Fibroblast of pulmonary artery (primary cell): ENCODE measurements around the gene WDR75.

Experiments
- DNase-seq: peaks from one replicate; pipeline ENCODE4 v3.0.0-alpha.2; 2010; ENCODE audit warnings: low read depth
- H3K4me3 ChIP-seq: replicated peaks from 2 replicates; pipeline ENCODE4 v1.5.1; 2011; ENCODE audit warnings: low read depth, mild to moderate bottlenecking, control low read depth, low read length, moderate library complexity
- CTCF ChIP-seq: IDR thresholded peaks from 2 replicates; pipeline ENCODE4 v1.5.1; 2011; ENCODE audit warnings: mild to moderate bottlenecking, control low read depth, low read length, inconsistent platforms; ENCODE audit errors: missing control alignments

Gene WDR75

DNA sequence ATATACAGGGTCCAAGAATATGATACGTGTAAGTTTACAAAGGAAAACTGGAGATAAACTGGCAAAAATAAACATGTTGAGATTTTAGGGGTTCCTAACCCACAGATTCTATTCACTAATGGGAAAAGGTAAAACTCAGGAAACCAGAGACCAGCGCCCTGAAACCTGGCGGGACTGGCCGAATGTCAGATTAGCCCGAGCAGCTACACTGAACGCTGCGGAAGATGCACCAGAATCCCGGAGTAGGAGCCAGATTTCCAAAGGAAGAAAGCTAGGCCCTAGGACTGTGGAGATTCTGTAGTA is 679 bp upstream of the WDR75 start:
- TF ChIP-seq CTCF = no peak
- no peak for DNase-seq
- H3K4me3 ChIP-seq = peak overlapping the region; percentile 66

- TF ChIP-seq CTCF = no peak
- DNase-seq = no peak
- H3K4me3 ChIP-seq = peak overlapping the region; percentile 66
Measured at GRCh38 chr2:189441709-189442074, 418 bp downstream of the WDR75 start.

DNA sequence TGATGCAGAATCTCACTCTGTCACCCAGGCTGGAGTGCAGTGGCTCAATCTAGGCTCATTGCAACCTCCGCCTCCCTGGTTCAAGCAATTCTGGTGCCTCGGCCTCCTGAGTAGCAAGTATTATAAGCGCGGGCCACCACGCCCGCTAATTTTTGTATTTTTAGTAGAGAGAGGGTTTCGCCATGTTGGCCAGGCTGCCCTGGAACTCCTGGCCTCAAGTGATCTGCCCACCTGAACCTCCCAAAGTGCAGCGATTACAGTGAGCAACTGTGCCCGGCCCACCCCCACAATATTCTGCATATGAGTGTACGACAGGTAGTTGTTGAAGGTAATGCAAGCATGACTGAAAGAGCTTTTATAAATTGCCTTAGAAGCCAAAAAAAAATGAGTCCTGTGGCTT is 1.2 kb downstream of the WDR75 start:
- no peak for DNase-seq
- H3K4me3 ChIP-seq = peak overlapping the region; percentile 66
- TF ChIP-seq CTCF = no peak

DNA sequence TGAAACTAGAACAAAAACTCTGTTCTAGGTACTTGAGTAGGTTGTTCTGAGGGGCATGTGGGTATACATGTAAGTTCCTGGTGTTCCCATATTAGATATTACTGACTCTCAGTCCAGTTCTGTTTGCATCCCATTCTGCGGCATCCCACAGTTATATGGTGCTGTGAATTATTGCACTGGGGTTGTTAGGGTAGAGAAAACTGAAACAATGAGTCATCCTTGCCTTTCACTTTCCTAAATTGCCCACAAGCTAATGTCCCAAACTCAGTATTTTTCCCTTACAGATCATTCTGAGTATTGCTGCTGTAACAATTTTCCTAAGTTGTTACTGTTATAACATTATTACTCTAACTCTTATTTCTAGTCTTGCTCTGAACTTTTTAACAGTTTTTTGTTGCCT is 3.0 kb downstream of the WDR75 start:
- no peak for TF ChIP-seq CTCF
- H3K4me3 ChIP-seq = no peak overlapping the region
- peak; percentile 11 for DNase-seq

DNA sequence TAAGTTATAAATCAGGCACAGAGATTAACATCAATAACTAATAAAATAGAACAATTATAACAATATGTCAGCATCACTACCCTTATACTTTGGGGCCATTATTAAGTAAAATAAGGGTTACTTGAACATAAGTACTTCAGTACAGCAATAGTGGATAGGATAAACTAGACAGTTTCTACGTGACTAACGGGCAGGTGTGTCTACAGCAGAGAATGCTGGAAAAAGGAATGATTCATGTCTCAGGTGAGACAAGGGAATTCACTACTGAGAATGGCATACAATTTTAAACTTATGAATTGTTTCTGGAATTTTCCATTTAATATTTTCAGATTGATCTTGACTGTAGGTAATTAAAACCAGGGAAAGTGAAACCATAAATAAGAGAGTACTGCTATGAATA is 5.5 kb downstream of the WDR75 start:
- no peak for DNase-seq
- TF ChIP-seq CTCF = no peak
- no peak overlapping the region for H3K4me3 ChIP-seq

- no peak overlapping the region for H3K4me3 ChIP-seq
- no peak for TF ChIP-seq CTCF
- no peak for DNase-seq
Measured at GRCh38 chr2:189454009-189454408, 12.7 kb downstream of the WDR75 start.

- DNase-seq = no peak
- H3K4me3 ChIP-seq = no peak overlapping the region
- no peak for TF ChIP-seq CTCF
Measured at GRCh38 chr2:189465076-189465475, 23.8 kb downstream of the WDR75 start.
